Tibial nerve (tissue), 4 donors: ENCODE data around the gene PITPNM3.

Experiments used
- EP300 ChIP-seq, 2 donors: sonication (generic); formaldehyde crosslinking; IDR thresholded peaks; one replicate each; pipeline ENCODE4 v1.6.1; 2017; ENCODE audit warnings: antibody characterized with exemption in 2 of 2, mild to moderate bottlenecking in 1 of 2
- TF ChIP-seq, protein P1 (sequence below), 5 experiments: fragments of 200-600 bp in 3 of 5; fragments of 450-650 bp in 2 of 5; sonication (generic) in 3 of 5; IDR thresholded peaks; one replicate each; pipeline ENCODE4 v1.5.1; 2016 to 2019; ENCODE audit warnings: antibody characterized with exemption in 5 of 5, mild to moderate bottlenecking in 3 of 5, moderate library complexity in 2 of 5

DNA sequence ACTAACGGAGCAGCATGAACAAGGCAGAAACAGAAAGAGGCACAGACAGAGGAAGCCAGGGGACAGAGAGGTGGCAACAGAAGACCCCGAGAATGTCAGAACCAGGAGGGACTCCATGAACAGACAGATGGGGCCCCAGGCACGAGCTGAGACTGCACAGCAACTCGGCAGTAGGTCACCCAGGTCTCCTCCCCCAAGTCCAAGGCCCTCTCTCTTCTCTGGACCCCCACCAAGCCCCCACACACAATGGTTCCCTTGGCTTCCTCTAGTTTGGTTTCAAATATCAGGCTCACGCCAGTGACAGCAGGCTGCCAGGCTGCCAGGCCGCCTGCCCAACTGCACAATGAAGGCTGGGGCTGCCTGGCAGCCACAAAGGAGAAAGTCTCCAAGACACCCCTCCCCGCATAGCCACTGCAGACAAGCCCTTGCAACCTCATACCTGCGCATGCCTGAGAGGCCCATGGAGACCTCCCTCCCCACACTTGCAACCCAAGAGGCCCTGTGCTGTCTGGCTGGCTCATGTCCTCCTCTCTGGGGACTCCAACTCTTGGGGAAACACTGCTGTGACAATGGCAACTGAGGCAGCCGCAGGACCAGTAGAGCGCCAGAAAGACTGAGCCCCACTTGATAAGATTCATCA, 57.3 kb downstream of the PITPNM3 start:
- TF ChIP-seq, protein P1, sequence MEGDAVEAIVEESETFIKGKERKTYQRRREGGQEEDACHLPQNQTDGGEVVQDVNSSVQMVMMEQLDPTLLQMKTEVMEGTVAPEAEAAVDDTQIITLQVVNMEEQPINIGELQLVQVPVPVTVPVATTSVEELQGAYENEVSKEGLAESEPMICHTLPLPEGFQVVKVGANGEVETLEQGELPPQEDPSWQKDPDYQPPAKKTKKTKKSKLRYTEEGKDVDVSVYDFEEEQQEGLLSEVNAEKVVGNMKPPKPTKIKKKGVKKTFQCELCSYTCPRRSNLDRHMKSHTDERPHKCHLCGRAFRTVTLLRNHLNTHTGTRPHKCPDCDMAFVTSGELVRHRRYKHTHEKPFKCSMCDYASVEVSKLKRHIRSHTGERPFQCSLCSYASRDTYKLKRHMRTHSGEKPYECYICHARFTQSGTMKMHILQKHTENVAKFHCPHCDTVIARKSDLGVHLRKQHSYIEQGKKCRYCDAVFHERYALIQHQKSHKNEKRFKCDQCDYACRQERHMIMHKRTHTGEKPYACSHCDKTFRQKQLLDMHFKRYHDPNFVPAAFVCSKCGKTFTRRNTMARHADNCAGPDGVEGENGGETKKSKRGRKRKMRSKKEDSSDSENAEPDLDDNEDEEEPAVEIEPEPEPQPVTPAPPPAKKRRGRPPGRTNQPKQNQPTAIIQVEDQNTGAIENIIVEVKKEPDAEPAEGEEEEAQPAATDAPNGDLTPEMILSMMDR (IDR thresholded peaks at IDR 0.05) = no peak
- TF ChIP-seq EP300 (IDR thresholded peaks at IDR 0.05) = no peak
